Esophagus muscularis mucosa (tissue), 4 donors: Measurements from ENCODE around the gene PIGZ.

Experiments
- EP300 ChIP-seq: sonication (generic); formaldehyde crosslinking; IDR thresholded peaks from one replicate; pipeline ENCODE4 v1.6.1; 2017; ENCODE audit warnings: antibody characterized with exemption
- POLR2A ChIP-seq: fragments of 450-650 bp; IDR thresholded peaks from one replicate; pipeline ENCODE4 v1.6.1; 2017; ENCODE audit warnings: antibody characterized with exemption, moderate library complexity, mild to moderate bottlenecking, low read depth
- POLR2AphosphoS5 ChIP-seq, 2 donors: sonication (generic); formaldehyde crosslinking; IDR thresholded peaks; one replicate each; pipeline ENCODE4 v1.6.1; 2017; ENCODE audit warnings: antibody characterized with exemption in 2 of 2
- TF ChIP-seq, protein P1 (sequence below), 3 experiments: fragments of 200-600 bp in 2 of 3; fragments of 450-650 bp in 1 of 3; sonication (generic) in 2 of 3; IDR thresholded peaks; one replicate each; pipeline ENCODE4 v1.5.1; 2017 to 2019; ENCODE audit warnings: antibody characterized with exemption in 3 of 3, mild to moderate bottlenecking in 2 of 3, moderate library complexity in 1 of 3

DNA sequence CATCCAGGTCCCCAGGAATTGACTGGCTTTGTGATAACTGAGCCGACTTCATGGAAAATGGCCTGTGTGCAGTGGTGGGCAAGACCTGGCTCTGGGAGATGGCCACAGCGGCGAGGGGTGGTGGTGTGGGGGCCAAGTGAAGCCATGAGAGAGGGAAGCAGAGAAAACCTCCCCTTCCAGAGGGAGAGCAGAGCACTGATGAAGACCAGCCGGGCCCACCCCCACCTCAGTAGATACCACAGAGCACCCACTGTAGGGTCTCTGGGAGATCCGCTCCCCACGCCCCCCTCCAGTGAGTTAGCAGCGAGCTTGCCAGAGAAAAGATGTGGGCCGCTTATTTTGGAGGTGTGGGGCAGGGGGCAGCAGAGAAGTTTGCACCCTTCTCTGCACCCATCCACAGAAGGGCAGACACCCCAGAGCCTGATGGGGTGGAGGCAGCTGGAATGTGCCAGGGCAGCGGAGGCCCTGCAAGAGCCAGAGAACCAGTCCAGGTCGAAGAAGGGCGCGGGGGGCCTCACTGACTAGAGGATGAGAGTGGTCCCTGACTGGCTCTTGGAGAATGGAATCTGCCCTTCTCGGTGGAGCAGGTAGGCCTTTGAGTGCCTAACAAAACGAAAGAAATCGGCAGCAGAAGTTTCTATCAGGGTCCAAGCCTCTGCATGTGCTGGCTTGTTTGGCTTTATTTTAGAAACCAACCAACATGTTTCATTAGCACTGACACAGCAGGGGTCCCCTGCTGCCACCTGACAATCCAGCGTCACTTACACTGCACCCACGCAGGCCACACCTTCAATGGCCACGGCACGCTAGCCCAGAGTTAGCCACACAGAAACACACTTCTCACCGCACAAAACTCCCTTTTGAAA is 32.7 kb upstream of the PIGZ start:
- TF ChIP-seq, protein P1, sequence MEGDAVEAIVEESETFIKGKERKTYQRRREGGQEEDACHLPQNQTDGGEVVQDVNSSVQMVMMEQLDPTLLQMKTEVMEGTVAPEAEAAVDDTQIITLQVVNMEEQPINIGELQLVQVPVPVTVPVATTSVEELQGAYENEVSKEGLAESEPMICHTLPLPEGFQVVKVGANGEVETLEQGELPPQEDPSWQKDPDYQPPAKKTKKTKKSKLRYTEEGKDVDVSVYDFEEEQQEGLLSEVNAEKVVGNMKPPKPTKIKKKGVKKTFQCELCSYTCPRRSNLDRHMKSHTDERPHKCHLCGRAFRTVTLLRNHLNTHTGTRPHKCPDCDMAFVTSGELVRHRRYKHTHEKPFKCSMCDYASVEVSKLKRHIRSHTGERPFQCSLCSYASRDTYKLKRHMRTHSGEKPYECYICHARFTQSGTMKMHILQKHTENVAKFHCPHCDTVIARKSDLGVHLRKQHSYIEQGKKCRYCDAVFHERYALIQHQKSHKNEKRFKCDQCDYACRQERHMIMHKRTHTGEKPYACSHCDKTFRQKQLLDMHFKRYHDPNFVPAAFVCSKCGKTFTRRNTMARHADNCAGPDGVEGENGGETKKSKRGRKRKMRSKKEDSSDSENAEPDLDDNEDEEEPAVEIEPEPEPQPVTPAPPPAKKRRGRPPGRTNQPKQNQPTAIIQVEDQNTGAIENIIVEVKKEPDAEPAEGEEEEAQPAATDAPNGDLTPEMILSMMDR (IDR thresholded peaks at IDR 0.05), result no peak
- TF ChIP-seq POLR2AphosphoS5 (IDR thresholded peaks at IDR 0.05) (no peak), POLR2A (no peak), EP300 (no peak)
